ENCODE results near the gene GLRB. TPM values are rescaled to one million over a fixed set of nuclear protein-coding genes. Genes with fewer than 3 reads are reported as not detected.

GLRB gene
- total RNA-seq, 1 experiment from 2014 or later, result 0.70 TPM

GRCh38 chr4:157143369-157143768 is 67.4 kb downstream of the GLRB start:
- H3K4me2 ChIP-seq (ENCODE audit: insufficient read depth, insufficient read length, low read length), result no peak overlapping the region
- no peak overlapping the region for H2BK120ac ChIP-seq (ENCODE audit: low read depth, low read length, poor library complexity, severe bottlenecking)
- no peaks in the 10 kb centered on the region for H3K23me2 ChIP-seq (ENCODE audit: insufficient read length, low read depth, low read length, poor library complexity, severe bottlenecking)
- H3K27ac Mint-ChIP-seq, result no peak overlapping the region; a peak in 1 of 7 replicates
- no peak overlapping the region for H3K9ac ChIP-seq (ENCODE audit: extremely low read depth, insufficient read length, low read length)
- DNase-seq, result no peak
- no peak overlapping the region for H3K14ac ChIP-seq (ENCODE audit: insufficient read depth, low read length)
- no peak overlapping the region for H3K23ac ChIP-seq (ENCODE audit: insufficient read length, low read depth, low read length)
- no peaks in the 10 kb centered on the region for H3K27me3 ChIP-seq (ENCODE audit: insufficient read depth, low read length)
- no peak overlapping the region for H3K56ac ChIP-seq (ENCODE audit: insufficient read length, low read depth, low read length)
- TF ChIP-seq, protein P1, sequence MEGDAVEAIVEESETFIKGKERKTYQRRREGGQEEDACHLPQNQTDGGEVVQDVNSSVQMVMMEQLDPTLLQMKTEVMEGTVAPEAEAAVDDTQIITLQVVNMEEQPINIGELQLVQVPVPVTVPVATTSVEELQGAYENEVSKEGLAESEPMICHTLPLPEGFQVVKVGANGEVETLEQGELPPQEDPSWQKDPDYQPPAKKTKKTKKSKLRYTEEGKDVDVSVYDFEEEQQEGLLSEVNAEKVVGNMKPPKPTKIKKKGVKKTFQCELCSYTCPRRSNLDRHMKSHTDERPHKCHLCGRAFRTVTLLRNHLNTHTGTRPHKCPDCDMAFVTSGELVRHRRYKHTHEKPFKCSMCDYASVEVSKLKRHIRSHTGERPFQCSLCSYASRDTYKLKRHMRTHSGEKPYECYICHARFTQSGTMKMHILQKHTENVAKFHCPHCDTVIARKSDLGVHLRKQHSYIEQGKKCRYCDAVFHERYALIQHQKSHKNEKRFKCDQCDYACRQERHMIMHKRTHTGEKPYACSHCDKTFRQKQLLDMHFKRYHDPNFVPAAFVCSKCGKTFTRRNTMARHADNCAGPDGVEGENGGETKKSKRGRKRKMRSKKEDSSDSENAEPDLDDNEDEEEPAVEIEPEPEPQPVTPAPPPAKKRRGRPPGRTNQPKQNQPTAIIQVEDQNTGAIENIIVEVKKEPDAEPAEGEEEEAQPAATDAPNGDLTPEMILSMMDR (conservative IDR thresholded peaks at IDR 0.05), result no peak
- no peak overlapping the region for H3K18ac ChIP-seq (ENCODE audit: insufficient read length, low read depth, low read length)
- no peaks in the 10 kb centered on the region for H3K79me2 ChIP-seq (ENCODE audit: insufficient read depth, low read length)
- no peak overlapping the region for H4K91ac ChIP-seq (ENCODE audit: insufficient read length, low read depth, low read length)
- no peak overlapping the region for H4K5ac ChIP-seq (ENCODE audit: insufficient read length, low read depth, low read length)
- no peaks in the 10 kb centered on the region for H3K4me1 Mint-ChIP-seq
- H2BK5ac ChIP-seq (ENCODE audit: insufficient read length, low read length), result no peak overlapping the region
- no peak overlapping the region for H3T11ph ChIP-seq (ENCODE audit: low read length)
- no peak overlapping the region for H2AFZ ChIP-seq (ENCODE audit: low read length)
- no peaks in the 10 kb centered on the region for H3K79me1 ChIP-seq (ENCODE audit: insufficient read depth, low read depth, low read length, poor library complexity, severe bottlenecking)
- H2BK12ac ChIP-seq (ENCODE audit: insufficient read length, low read depth, low read length), result no peak overlapping the region
- H3K4me3 Mint-ChIP-seq, result no peak overlapping the region
- no peaks in the 10 kb centered on the region for H3K4me1 ChIP-seq (ENCODE audit: insufficient read depth, low read length)
- H4K20me1 ChIP-seq (ENCODE audit: control insufficient read depth, insufficient read depth, insufficient read length), result no peaks in the 10 kb centered on the region
- no peak overlapping the region for H3K27ac ChIP-seq (ENCODE audit: insufficient read length, low read depth, low read length)
- H3K36me3 Mint-ChIP-seq (ENCODE audit: insufficient read depth in 1 of 3, low read depth in 3 of 3), result no peaks in the 10 kb centered on the region
- no peak overlapping the region for H2AK5ac ChIP-seq (ENCODE audit: insufficient read length, low read length)
- no peak overlapping the region for H4K8ac ChIP-seq (replicated peaks; ENCODE audit: insufficient read length, low read depth, low read length)
- H3K9me3 ChIP-seq (ENCODE audit: control insufficient read depth, low read depth, low read length), result no peaks in the 10 kb centered on the region
- no peak overlapping the region for H2BK20ac ChIP-seq (ENCODE audit: low read depth, low read length, poor library complexity, severe bottlenecking)
- no peak overlapping the region for H2BK15ac ChIP-seq (ENCODE audit: low read depth, low read length)
- H3K27me3 Mint-ChIP-seq (ENCODE audit: low read depth), result no peaks in the 10 kb centered on the region
- no peaks in the 10 kb centered on the region; a peak in 1 of 5 replicates for H3K9me3 Mint-ChIP-seq
- H3K4ac ChIP-seq (ENCODE audit: low read depth, low read length), result no peak overlapping the region
- no CpG with 5 or more reads among the region's 4 CpGs for WGBS (ENCODE audit: extremely low coverage, insufficient read length, low lambda C conversion rate)

Measured in H9 (cell line).